HPDE6-E6E7 (cell line): ENCODE data around the gene STARD6.
"Not testable (repeated sequence)": the region's sequence is repeated elsewhere in the genome, so short reads cannot be mapped to it uniquely, and the experiment has no call there.

Source experiments
- DNase-seq: peaks from one replicate; pipeline ENCODE4 v3.0.0; 2011; ENCODE audit warnings: missing footprints; ENCODE audit errors: extremely low spot score

Gene STARD6

DNA sequence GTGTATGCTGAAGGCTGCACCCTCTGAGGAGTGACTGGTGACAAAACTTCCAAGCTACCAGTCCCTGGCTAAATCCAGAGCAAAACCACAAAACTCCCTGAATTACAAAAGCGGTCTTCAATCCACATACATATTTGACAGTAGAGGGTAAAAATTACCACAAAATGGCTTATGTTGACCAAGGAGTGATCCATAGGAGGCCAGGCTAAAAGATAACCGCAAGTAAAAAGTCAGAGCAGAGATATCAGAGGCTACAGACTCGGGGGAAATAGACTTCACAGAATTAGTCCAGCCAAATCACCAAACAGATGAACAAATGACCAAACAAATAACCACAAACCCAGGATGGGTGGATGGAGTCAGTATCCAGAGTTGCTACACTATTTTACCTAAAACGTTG lies 19.4 kb downstream of the STARD6 start:
- no peak for DNase-seq

GRCh38 chr18:54335638-54336173 lies 22.0 kb downstream of the STARD6 start:
- DNase-seq, result no peak

DNA sequence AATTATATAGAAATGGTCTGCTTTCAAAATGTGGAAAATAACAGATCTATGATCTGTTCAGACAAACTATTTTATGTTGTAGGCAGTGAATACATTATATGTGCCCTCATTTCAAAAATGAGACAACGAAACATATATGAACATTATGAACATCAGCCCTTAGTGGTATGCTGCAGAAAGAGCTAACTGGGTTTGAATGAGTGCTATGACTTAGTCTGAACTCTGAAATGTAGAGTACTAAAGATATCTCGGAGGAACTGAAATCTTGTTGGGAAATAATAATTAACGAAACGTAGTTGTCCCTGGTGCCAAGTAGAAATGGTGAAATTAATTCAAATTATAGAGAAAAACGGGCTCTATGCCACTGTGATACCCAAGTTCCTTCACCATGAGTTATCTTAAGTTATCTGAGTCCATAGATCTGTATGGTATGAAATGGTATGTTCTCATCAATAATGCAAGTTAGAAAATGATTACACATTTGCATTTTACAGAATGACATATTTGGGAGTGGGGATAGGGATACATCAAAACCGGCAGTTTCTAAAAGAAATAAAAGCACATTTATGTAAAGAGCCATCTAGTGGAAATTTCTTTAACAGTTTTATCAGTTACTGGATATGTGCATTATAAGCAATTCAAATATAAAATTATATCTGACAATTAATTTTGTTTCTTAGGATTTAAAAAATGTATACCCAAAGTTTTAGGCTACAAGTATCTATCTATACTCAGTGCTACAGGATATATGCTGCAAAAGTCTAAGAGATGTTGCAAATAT lies 26.7 kb downstream of the STARD6 start:
- DNase-seq, result no peak

DNA sequence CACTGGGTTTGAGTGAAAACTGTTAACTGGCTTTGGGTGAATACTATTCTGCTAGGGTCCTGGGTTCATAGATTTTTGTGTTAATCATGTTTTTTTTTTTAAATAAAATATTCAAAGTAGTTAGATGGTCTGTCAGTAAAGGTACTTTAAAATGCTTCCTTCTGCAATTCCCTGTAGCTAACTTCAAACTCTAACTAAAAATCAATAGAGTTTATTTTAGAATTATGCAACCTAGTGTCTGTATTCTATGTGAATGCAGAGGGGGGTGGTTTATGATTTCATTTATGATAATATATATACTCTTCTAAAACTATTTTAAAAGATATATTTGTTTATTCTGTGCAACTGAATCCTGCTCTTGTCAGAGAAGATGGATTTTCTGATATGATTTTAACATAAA lies 27.9 kb downstream of the STARD6 start:
- DNase-seq, result no peak

GRCh38 chr18:54327818-54328217 lies 29.8 kb downstream of the STARD6 start:
- DNase-seq, result no peak

DNA sequence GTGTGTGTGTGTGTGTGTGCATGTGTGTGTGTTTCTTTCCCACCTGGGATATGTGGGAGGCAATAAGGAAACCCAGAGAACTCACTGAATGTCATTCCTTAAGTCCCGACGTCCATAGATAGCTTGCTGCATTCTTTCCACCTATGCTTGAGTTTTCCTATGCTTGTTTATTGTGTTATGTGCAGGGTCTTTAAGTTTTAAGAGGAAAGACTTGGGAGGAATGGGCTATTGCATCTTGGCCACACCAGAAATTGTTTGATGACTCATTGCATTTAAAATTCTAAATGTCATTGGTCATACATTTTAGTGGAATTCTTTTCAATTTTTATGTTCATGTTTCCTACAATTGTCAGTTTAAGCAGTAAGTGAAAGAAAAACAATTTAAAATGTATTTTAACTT lies 33.7 kb downstream of the STARD6 start:
- no peak for DNase-seq

DNA sequence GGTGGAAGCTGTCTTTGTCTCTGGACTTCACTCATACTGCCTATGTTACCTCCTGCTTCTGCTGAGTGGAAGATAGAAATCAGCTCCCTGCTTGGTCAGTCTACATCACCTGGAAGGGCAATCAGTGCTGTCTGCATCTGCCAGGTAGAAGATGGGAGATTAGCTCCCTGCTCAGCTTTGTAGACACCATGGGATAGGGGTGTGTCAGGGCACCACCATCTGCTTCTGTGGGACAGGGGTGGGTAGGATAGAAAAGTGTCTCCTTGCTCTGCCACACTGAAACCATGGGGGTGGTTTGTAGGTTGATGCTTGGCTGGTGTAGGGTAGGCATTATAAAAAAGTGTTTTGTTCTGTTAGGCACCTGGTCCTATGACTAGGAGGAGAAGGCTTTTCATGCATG lies 34.1 kb downstream of the STARD6 start:
- no peak for DNase-seq

- DNase-seq, result no peak
Measured at GRCh38 chr18:54316071-54316820, 41.4 kb downstream of the STARD6 start.

GRCh38 chr18:54309564-54309963 lies 48.1 kb downstream of the STARD6 start:
- DNase-seq, result not testable (repeated sequence)

- DNase-seq, result no peak
Measured at GRCh38 chr18:54303408-54303807, 54.2 kb downstream of the STARD6 start.

DNA sequence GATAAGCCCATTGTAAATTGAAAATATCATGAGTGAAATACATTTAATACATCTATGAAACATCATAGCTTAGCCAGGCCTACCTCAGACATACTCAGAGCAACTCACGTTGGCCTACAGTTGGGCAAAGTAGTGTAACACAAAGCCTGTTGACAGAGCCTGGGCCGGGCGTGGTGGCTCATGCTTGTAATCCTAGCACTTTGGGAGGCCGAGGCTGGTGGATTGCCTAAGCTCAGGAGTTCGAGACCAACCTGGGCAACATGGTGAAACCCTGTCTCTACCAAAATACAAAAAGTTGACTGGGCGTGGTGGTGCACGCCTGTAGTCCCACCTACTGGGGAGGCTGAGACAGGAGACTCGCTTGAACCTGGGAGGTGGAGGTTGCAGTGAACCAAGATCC lies 58.7 kb downstream of the STARD6 start:
- DNase-seq, result not testable (repeated sequence)

DNA sequence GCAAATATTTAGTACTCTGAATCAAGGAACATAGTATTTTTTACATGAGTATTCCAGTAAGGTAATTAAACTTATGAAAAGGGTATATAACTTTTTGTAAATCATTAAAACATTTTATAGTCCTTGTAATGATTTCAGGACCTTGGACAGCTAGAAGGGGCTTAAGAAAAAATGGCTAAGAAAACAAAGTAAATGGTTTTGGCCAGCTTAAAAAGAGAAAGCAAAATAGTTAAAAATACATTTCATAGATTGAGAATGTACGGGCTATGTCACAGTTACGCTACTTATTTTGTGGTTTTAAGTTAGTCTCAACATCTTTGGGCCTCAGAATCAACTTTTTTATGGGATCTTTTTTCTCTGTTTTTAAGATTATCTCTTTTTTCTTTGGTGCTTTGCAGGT lies 61.6 kb downstream of the STARD6 start:
- DNase-seq, result no peak

- no peak for DNase-seq
Measured at GRCh38 chr18:54294274-54294673, 63.4 kb downstream of the STARD6 start.

GRCh38 chr18:54284981-54285785 lies 72.5 kb downstream of the STARD6 start:
- DNase-seq, result peak; percentile 67

DNA sequence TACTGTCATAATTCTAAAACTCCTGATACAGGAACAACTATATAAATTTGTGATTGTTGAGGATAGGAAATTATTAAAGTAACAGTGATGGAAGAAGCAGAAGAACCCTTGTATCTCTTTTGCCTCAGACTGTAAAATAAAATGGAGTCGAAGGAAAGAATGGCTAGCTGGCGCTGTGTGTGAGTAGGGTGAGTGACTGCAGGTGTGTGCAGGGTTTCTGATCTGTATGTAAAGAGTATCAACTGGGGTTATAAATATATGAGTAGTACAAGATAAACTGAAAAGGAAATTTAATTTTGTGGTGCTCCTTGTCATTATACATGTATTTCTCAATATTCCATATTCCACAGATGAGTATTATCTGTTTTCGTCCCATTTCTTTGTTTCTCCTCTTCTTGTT lies 73.1 kb downstream of the STARD6 start:
- DNase-seq, result no peak

DNA sequence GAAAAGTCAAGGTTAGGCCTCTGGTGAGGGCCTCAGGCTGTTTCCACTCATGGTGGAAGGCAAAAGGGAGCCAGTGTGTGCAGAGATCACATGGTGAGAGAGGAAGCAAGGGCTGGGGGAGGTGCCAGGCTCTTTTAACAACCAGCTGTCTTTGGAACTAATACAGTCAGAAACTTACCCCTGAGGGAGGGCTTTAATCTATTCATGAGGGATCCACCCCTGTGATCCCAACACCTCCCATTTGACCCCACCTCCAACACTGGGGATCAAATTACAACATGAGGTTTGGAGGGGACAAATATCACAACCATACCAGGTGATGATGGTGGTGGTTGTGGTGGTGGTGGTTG lies 77.5 kb downstream of the STARD6 start:
- no peak for DNase-seq

- no peak for DNase-seq
Measured at GRCh38 chr18:54279477-54280219, 78.0 kb downstream of the STARD6 start.

- DNase-seq, result no peak
Measured at GRCh38 chr18:54278615-54279014, 79.0 kb downstream of the STARD6 start.

- DNase-seq, result no peak
Measured at GRCh38 chr18:54277899-54278298, 79.8 kb downstream of the STARD6 start.
